Panc1 (cell line): ENCODE results near the gene NPPA.
"Not testable (repeated sequence)": the region's sequence is repeated elsewhere in the genome, so short reads cannot be mapped to it uniquely, and the experiment has no call there.

Source experiments
- POLR2AphosphoS5 ChIP-seq: IDR thresholded peaks from 2 replicates; pipeline ENCODE4 v1.6.1; 2012; ENCODE audit warnings: mild to moderate bottlenecking, low read depth, low read length, moderate library complexity
- SIN3A ChIP-seq: IDR thresholded peaks from 2 replicates; pipeline ENCODE4 v1.6.1; 2012; ENCODE audit warnings: low read depth, mild to moderate bottlenecking, low read length, moderate library complexity, borderline replicate concordance; ENCODE audit not compliant: insufficient read depth

GRCh38 chr1:11894501-11894900 is 46.9 kb upstream of the NPPA start:
- not testable (repeated sequence) for TF ChIP-seq SIN3A, POLR2AphosphoS5
